Right ventricle myocardium inferior (tissue), 1 donor: ENCODE results near the gene TAPBP. TPM values are rescaled to one million over a fixed set of nuclear protein-coding genes. Genes with fewer than 3 reads are reported as not detected.

Experiments
- ATAC-seq: fragments of 200-7000 bp; cut with Tn5 transposase; one replicate; pipeline ENCODE4 v1.9.1; 2020; ENCODE audit warnings: mild to moderate bottlenecking, moderate library complexity
- DNase-seq: peaks from one replicate; pipeline ENCODE4 v3.0.0; 2021; ENCODE audit errors: missing footprints
- intact Hi-C: fragments of 100-400 bp; cut with DNase I; formaldehyde crosslinking; loops from one replicate; pipeline ENCODE4 v1.11.0; 2022
- total RNA-seq: library from RNA; stranded (reverse); fragmentation: NEBNext Ultra II Directional; extraction: Animal tissue kit (Norgen Biotek cat#: 25700); gene quantifications from one replicate; pipeline ENCODE4 v1.2.1, GENCODE V29; 2021
- donor health status: DM: no; HTN: yes; CAD: no; lungs with severe emphysema.

Gene TAPBP
- total RNA-seq, 1 donor from 2014 or later = 82.3 TPM

DNA sequence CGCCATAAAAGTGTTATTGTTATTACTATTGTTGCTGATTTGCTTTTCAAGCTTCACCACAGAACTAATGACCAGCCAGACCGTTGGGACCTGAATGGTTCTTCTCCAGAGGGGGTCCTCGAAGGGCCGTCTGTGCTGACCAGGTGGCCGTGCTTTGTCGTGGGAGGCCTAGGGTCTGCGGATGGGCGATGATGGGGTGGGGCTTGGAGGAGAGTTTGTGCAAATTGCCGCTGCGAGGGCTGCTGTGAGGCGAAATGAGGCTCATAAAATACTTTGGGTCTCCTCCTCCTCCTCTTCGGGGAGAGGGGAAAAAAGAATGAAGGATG is 9.7 kb upstream of the TAPBP start:
- intact Hi-C loops = no loop called here
- ATAC-seq (no peak), DNase-seq (no peak)

DNA sequence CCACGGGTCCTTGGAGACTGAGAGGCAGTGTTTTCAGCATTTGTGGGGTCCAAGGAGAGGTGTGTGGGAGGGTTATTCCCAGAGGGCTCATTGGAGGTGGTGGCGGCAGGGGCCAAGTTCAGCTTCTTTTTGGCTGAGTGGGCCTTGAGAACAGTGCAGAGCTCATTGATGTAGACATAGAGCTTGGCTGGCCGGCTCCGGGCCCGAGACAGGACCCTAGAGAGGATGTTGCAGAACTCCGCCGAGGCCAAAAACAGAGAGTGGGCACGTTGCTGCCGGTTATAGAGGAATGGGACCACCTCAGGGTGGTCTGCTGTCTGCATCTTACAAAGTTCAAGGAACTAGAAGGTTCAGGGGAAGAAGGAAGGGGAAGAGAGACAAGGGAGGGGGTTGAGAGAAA is 7.3 kb upstream of the TAPBP start:
- DNase-seq (no peak), ATAC-seq (no peak)
- intact Hi-C loops = no loop called here

DNA sequence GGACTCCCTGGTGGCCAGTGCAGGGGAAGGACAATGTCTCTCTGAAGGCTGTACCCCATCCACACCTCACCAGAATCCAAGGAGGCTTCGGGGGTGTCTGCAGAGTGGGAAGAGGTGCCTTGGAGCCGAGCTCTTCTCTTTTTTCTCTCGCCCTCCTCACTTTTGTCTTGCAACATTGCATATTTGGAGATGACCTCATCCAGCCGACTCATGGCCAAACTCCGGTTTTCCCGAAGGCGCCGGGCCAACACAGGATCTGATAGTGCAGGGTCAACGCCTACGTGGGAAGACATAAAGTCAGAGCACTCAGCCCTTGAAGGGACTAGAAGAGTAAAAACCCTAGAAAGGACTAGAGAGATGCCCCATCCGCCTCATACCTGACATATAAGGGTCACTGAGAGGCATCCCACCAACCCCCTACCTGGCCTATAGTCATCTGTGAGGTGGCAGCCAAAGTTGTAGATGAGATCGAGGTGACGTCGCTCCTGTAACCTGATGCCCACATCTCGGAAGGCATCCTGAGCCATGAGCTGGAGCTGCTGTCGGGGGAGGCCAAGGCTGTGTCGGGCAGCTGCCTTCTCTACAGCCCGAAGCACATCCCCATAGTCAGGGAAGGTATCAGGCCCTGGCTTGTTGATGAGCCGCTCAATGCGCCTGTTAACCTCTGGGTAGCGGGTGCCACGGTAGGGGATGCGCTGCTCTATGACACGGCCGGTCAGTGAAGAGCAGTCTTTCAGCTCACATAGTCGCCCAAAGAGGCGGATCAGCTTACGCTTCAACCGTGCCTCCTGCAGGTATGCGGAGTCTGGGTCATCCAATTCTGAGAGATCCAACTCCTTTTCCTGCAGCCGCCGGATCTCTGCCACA is 6.7 kb upstream of the TAPBP start:
- intact Hi-C loops = no loop called here
- peak; percentile 82 for DNase-seq
- no peak for ATAC-seq

DNA sequence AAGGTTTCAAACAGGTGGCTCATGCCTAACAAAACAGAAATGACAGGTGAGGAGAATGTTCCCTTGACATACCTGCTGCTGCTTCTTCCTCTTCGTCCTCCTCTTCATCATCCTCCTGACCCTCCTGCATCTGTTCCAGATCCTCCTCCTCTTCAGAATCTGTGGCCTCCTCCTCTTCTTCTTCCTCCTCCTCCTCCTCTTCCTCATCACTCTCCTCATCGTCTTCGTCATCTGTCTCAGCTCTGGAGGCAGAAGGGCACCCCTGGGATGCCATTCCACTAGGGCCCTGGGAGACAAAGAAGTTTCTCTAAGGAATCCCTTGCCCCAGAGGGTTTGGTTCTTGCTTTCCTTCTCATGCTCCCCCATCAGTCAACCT is 6.0 kb upstream of the TAPBP start:
- intact Hi-C loops = no loop called here
- ATAC-seq (no peak), DNase-seq (no peak)

DNA sequence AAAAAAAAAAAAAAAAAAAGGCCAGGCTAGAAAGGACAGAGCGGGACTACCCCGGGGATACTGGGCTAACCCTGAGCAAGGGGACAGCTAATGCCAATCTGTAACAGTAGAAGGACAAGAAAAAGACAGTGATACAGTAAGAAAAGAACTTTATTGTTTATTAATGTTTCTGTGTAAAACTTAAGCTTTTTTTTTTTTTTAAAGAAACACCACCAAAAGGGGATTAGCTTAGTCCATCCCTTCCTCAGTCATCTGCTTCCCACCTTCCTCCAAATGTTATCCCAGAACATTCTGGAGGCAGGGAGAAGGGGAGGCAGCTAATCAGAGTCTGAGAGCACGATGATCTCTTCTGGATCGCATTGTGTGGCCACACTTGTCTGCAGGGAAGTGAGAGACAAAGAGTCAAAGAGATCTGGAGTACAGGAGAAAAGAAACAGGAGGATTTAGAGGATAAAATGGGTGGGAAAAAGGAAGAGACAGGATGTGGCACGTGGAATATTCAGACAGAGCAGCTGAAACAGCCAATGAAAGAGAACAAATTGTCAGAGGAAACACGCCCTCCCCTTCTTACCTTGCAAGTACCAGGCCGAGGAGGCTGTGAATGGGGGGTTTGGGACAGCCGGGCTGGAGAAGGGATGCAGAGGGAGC is 4.7 kb upstream of the TAPBP start:
- DNase-seq (no peak), ATAC-seq (no peak)
- intact Hi-C loops = no loop called here

DNA sequence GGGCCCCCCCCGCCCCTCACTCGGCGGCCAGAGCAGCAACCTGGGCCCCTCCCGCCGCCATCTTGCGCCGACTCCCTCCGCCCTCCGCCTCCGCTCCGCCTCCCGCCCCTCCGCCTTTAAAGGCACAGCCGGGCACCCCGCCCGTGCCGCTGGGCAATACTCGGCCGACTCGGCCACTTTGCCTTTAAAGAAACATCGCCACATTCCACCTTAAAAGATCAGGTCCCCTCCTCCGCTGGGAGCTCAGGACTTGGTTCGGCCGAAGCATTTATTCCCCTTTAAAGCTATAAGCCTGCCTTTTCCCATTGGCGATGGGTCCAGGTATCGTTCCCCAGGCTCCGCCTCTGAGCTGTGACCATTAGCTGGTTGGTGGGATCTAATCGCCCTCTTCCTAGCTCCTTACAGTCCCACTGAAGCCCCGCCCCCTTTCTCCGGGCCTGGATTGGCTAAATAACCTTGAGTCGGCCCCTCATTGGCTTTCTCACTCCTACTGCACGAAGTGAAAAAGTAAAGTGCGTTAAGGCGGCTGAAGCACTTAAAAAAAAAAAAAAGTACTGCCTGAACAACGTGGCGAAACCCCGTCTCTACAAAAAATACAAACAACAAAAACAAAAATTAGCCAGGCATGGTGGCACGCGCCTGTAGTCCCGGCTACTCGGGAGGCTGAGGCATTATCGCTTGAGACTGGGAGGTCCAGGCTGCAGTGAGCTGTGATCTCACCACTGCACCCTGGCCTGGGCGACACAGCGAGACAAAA is 4.0 kb upstream of the TAPBP start, which contains the start of gene ZBTB22:
Gene ZBTB22 (minus strand): TSS at position 76 of the 757 bp plus-strand sequence. CDS start 828 bp downstream, outside the sequence.
- ATAC-seq (peak; percentile 82), DNase-seq (peak; percentile 100)
- intact Hi-C loops = loop anchor here (1.0 to 2.0 kb wide), 2 partner anchors 45 to 92 kb away; partner anchors contain the start of gene RPS18

DNA sequence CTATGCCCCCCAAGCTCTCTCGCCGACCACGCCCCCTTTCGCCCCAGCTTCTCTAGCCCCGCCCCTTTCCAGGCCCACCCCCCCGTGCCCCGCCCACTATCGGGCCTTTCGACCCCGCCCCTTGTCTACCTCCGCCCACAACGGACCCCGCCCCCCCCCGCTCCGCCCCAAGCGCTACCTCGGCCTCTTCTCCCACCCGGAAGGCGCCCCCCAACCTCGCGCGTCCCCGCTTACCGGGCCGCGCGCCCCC is 3.5 kb upstream of the TAPBP start:
- intact Hi-C loops = loop anchor here (1.0 to 2.0 kb wide), 2 partner anchors 45 to 93 kb away; partner anchors contain the start of gene RPS18
- peak; percentile 9 for ATAC-seq
- peak; percentile 80 for DNase-seq

DNA sequence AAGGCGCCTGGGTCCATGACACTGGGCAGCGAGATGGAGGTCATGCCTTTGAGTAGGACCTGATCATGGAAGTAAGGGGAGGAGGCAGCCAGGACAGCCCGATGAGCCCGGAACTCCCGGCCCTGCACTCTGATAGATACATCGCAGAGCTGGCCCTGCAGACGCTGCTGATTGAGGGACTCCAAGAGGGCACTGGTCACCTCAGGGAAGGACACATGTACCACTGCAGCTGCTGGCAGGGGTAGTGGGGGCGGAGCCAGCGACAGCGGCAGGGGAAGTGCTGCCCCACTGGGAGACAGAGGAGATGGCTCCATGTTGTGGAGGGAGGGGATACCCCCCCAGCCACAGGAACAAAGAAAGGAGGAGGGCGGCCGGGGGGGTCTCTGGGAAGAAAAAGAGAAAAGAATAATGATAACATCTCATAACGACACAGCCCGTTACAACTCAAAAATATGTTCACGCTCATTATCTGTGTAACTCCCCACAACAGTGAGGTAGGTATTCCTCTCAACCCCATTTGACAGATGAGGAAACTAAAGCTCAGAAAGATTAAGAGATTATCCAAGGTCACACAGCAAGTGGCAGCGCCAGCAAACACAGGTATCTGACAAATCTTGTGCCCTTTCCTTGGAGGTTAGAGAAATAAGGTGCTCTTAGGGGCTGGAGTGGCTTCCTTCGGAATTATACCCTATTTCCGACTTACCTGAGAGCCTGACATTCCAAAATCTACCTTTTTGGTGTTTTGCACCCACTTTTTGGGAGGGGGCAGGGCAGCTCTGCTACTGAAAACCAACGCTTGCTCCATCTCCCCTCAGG is 2.9 kb upstream of the TAPBP start:
- DNase-seq = no peak
- intact Hi-C loops = loop anchor here (1.0 to 2.0 kb wide), 2 partner anchors 44 to 93 kb away; partner anchors contain the start of gene RPS18

DNA sequence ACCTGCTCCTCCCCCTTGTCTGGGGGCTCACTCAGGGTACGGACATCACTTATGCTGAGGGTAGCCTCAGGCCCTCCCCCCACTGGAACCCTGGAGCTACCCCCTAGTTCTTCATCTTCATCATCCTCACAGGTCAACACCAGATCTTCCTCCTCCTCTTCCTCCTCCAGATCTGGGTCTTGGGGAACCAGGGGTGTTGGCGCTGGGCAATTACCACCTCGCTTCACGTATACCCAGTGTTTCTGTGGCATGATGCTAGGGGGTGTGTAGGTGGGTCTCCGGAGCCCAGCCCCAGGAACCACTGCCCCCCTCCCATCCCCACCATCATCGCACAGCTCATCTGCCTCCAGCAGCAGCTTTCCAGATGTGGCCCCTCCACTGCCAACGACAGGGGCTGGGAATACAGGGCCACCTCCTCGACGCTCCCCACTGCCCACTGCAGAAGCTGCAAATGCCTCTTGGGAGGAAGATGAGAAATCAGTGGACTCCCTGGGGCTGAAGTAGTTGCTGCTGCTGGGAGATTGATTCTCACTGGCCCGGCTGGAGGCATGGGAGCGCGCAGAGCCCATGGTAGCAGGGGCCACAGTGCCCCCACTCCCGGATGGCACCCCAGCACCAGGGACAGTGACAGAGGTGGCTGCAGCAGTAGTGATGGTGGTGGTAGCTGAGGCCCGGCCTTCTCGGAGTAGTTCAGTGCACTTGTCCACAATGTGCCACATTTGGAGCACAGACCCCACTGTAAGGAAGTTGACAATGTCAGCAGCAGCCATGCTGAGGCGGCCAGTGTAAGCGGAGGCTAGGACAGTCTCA is 2.1 kb upstream of the TAPBP start:
- DNase-seq = no peak
- intact Hi-C loops = loop anchor here (2.0 kb wide), 2 partner anchors 17 to 43 kb away; partner anchors contain the start of genes RGL2 and RPS18
- no peak for ATAC-seq

More for the DNA sequence above, 2.9 kb upstream of the TAPBP start:
- no peak for ATAC-seq

DNA sequence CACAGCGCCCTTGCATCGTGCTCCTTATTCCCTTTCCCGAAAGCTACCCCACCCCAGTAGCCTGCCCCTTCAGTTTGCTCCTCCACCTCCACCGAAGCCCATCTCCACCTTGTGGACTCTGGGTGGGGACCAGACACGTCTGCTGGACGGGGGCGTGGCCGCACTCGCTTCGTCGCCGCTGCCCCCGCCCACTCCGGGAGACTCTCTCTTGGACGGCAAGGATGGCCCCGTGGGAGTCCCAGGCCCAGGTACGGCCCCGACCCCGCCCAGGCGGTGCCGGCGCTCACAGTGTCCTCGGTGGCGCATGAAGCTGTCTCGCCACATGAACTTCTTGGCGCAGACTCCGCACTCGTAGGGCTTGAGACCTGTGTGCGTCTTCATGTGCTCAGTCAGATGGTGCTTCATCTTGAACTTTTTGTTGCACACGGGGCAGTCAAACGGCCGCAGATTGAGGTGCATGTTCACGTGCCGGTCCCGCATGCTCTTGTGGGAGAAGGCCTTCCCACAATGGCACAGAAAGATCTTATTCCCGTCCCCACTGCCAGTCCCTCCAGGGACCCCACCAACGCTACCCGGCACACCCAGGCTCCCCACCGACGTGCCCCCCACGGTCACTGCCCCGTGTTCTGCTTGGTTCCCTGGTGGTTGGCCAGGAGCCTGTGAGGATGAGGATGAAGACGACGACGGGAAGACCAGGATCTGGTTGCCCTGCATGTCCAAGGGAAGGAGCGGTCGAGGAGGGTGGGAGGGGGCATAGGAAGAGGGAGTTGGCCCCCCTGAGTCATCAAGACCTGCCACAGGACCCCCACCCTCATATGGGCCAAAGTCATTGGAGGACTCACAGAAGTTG is 1.3 kb upstream of the TAPBP start:
- ATAC-seq = no peak
- intact Hi-C loops = loop anchor here (2.0 kb wide), 1 partner anchor 16 kb away; the partner anchor contains the start of gene RGL2

DNA sequence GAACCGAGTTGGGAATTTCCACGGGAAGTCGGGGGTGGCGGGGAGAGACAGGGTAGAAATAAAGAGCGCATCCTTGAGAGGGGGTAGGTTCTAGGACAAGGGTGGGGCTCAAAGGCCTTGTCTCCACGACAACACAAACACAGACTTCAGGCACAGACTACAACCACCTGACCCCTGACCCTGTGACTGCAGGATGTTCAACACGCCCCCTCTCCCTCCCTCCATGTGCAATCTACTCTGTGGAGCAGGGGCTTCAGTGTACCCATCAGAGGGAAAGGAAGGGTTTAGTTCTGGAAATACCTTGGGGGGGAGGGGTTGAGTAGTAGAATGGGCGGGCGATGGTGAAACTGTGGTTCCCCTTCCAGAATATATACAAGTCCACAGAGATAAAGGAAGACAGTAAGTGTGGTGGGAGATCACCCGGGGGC is 651 bp upstream of the TAPBP start:
- intact Hi-C loops = loop anchor here (2.0 kb wide), 1 partner anchor 16 kb away; the partner anchor contains the start of gene RGL2
- DNase-seq (no peak), ATAC-seq (peak; percentile 21)

More for the DNA sequence above, 1.3 kb upstream of the TAPBP start:
- DNase-seq = no peak

DNA sequence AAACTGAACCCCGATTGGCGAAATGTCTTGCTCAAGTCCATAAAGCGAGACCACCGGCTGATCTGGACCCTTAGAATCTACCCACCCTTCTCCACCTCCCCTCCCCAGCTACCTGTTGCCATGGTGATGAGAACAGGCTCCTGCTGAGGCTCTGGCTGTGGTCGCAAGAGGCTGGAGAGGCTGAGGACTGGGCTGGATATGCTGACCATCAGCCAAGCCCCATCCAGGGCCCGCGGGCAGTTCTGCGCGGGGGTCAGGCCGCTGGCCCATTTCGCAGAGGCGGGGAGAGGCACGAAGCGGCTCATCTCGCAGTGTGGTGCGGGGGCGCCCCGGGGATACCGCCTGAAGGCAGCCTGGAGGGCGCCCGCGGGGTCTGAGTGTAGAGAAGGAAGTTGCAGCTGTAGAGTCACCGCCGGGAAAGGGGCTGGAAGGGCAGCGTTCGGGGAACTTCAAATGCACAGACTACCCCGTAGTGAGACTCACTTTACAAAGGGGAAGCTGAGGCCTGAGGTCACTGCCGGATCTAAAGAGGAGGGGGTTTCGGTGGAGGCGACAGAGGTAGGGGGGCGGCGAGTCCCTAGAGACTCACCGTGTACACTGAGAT is 671 bp downstream of the TAPBP start:
- DNase-seq (peak; percentile 87), ATAC-seq (no peak)
- intact Hi-C loops = no loop called here

DNA sequence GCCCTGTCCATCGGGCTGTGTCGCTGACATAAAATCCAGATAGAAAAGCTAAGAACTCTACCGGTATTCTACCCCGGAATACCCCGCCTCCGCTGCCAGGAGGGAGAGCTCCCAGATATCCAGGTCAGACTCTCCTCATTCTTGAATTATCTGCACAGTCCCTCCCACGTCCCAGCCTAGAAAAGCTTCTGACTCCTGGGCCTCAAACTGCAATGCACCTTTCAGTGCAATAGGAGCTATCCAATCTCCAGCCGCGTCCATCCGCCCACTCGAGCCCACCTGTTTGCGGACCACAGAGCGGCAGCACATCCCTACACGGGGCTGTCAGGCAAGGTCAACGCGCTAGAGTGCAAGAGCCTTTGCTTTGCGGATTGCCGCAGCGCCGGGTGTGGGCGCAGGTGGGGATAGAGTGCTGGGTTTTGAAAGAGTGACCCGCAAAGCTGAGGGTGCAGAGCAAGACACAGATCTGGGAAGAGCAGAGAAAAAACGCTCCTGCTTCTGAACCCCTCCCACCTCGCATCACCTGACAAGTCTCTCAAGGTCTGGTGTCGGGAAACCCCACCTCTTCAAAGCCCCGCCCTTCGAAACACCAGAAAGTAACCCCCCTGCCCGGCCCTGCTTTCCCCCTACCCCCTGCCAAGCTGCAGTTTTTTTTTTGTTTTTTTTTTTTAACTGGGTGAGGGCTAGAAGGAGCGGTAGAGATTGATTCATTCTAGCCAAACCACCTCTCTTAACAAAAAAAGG is 1.3 kb downstream of the TAPBP start:
- DNase-seq (no peak), ATAC-seq (no peak)
- intact Hi-C loops = no loop called here

DNA sequence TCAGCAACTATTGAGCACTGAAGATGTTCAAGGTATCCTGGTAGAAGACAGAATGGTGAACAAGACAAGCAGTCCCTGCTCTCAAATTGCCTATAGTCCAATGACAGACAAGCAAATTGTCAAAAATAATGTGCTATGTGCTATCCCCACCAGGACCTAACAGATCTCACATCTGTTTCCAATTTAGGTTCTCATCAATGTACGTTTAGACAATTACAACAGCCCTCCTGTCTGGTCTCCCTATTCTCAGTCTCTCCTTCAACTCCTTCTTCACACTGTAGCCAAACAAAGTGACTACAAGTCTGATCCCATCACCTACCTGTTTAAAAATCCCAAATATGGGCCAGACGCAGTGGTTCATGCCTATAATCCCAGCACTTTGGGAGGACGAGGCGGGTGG is 7.5 kb downstream of the TAPBP start:
- DNase-seq (no peak), ATAC-seq (no peak)
- intact Hi-C loops = no loop called here

DNA sequence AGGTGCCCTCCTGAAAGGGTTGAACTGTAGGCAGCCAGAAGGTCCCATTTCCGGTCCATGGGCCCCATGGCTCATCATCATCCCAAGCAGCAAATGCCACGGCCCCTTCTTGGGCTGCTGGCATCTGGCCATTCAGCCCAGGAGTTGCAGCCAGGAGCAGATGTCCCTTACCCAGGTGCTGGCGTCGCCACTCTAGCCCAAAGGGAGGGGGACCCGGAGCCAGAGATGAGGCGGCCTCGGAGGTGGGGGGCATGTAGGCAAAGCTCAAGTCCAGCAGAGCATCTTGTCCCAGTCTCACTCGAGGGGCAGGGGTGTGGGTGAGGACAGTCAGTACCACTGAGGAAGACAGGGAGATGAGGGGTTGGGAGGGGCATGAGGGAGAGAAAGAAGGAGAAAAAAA is 8.8 kb downstream of the TAPBP start:
- intact Hi-C loops = no loop called here
- no peak for ATAC-seq

DNA sequence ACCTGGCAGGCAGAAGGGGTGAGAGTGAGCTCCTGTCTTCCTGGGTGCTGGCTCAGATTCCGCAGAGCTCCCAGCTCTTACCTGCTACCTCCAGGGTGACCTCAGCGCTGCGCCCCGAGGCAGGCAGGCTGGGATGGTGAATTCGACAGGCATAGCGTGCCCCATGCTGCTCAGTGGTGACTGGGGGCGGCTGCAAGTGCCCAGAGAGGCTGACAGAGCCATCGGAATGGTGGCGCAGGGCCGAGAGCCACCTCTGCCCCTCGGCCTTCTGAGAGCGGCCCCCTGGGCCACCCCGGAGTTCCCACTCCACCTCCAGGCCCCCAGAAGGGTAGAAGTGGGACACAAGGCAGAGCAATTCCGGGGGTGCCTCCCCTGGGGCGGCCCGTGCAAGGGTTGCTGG is 9.7 kb downstream of the TAPBP start:
- DNase-seq (no peak), ATAC-seq (no peak)
- intact Hi-C loops = no loop called here

More for the DNA sequence above, 8.8 kb downstream of the TAPBP start:
- DNase-seq = no peak
